Peyer's patch (tissue), 4 donors: Measurements from ENCODE around the gene CPAMD8. TPM values are rescaled to one million over a fixed set of nuclear protein-coding genes. Genes with fewer than 3 reads are reported as not detected.

ENCODE experiments used
- DNase-seq, 3 donors: peaks; one replicate each; pipeline ENCODE4 v3.0.0-alpha.2; 2017 to 2019
- H3K27ac ChIP-seq, 4 donors: fragments of 200-600 bp; sonication (generic); one replicate each; pipeline ENCODE4 v1.5.1; 2016 to 2019
- H3K27me3 ChIP-seq, 2 donors: fragments of 200-600 bp; sonication (generic); one replicate each; pipeline ENCODE4 v1.5.1; 2019
- H3K36me3 ChIP-seq, 3 donors: fragments of 200-600 bp; sonication (generic); one replicate each; pipeline ENCODE4 v1.5.1; 2016 to 2019
- H3K4me1 ChIP-seq, 4 donors: fragments of 200-600 bp; sonication (generic); one replicate each; pipeline ENCODE4 v1.5.1; 2016 to 2019
- H3K4me3 ChIP-seq, 4 donors: fragments of 200-600 bp; sonication (generic); 1 replicate in 3 of 4; 2 replicates in 1 of 4; pipeline ENCODE4 v1.5.1; 2016 to 2019; ENCODE audit warnings: mild to moderate bottlenecking in 1 of 4
- H3K9me3 ChIP-seq, 4 donors: fragments of 200-600 bp; sonication (generic); one replicate each; pipeline ENCODE4 v1.5.1; 2016 to 2019; ENCODE audit warnings: mild to moderate bottlenecking in 1 of 4
- CTCF ChIP-seq, 6 experiments: fragments of 450-650 bp in 4 of 6; fragments of 200-600 bp in 2 of 6; sonication (generic) in 1 of 6; IDR thresholded peaks; one replicate each; pipeline ENCODE4 v1.5.1; 2017 to 2019; ENCODE audit warnings: antibody characterized with exemption in 6 of 6, mild to moderate bottlenecking in 3 of 6, moderate library complexity in 1 of 6
- POLR2A ChIP-seq, 2 donors: fragments of 450-650 bp; IDR thresholded peaks; one replicate each; pipeline ENCODE4 v1.5.1; 2017; ENCODE audit warnings: antibody characterized with exemption in 2 of 2, mild to moderate bottlenecking in 2 of 2, moderate library complexity in 2 of 2
- total RNA-seq, 4 donors: library from RNA; depleted of rRNA; stranded (reverse); fragments of >200 nt; gene quantifications; one replicate each; pipeline ENCODE4 v1.1.0, GENCODE V29; 2016

CPAMD8 gene
- total RNA-seq, 4 donors from 2014 or later = 2.6 to 10.7 (median 5.2) TPM

- no peak overlapping the region for H3K4me3 ChIP-seq
- no peaks in the 10 kb centered on the region for H3K4me1 ChIP-seq
- no peak for DNase-seq
- TF ChIP-seq CTCF (IDR thresholded peaks at IDR 0.05) = no peak
- TF ChIP-seq POLR2A (IDR thresholded peaks at IDR 0.05) = no peak
- H3K27ac ChIP-seq = no peak overlapping the region
- H3K36me3 ChIP-seq = no peaks in the 10 kb centered on the region
- no peaks in the 10 kb centered on the region for H3K9me3 ChIP-seq
- H3K27me3 ChIP-seq = no peaks in the 10 kb centered on the region
Observed at GRCh38 chr19:16957855-16958254, 68.8 kb downstream of the CPAMD8 start.

GRCh38 chr19:16957151-16957701 is 69.4 kb downstream of the CPAMD8 start:
- DNase-seq = peak in 1 of 3 donors; percentile 15
- Histone ChIP-seq H3K4me1 (no peaks in the 10 kb centered on the region), H3K27ac (no peak overlapping the region), H3K27me3 (no peaks in the 10 kb centered on the region), H3K4me3 (no peak overlapping the region), H3K9me3 (no peaks in the 10 kb centered on the region), H3K36me3 (no peaks in the 10 kb centered on the region)
- no peak for TF ChIP-seq CTCF (IDR thresholded peaks at IDR 0.05)
- TF ChIP-seq POLR2A (IDR thresholded peaks at IDR 0.05) = no peak

- TF ChIP-seq CTCF (IDR thresholded peaks at IDR 0.05) = no peak
- DNase-seq = no peak
- Histone ChIP-seq H3K36me3 (no peaks in the 10 kb centered on the region), H3K4me1 (no peaks in the 10 kb centered on the region), H3K27me3 (no peaks in the 10 kb centered on the region), H3K27ac (no peak overlapping the region), H3K4me3 (no peak overlapping the region), H3K9me3 (no peaks in the 10 kb centered on the region)
Observed at GRCh38 chr19:16955161-16955560, 71.4 kb downstream of the CPAMD8 start.

- Histone ChIP-seq H3K4me1 (no peaks in the 10 kb centered on the region), H3K36me3 (no peaks in the 10 kb centered on the region), H3K4me3 (no peak overlapping the region), H3K27ac (no peak overlapping the region), H3K9me3 (no peaks in the 10 kb centered on the region), H3K27me3 (no peaks in the 10 kb centered on the region)
- no peak for TF ChIP-seq POLR2A (IDR thresholded peaks at IDR 0.05)
- DNase-seq = no peak
Observed at GRCh38 chr19:16952046-16952445, 74.6 kb downstream of the CPAMD8 start.

- Histone ChIP-seq H3K9me3 (no peaks in the 10 kb centered on the region), H3K4me1 (no peaks in the 10 kb centered on the region), H3K27me3 (no peaks in the 10 kb centered on the region), H3K27ac (no peak overlapping the region), H3K4me3 (no peak overlapping the region), H3K36me3 (no peaks in the 10 kb centered on the region)
- no peak for DNase-seq
- TF ChIP-seq CTCF (IDR thresholded peaks at IDR 0.05) (no peak), POLR2A (IDR thresholded peaks at IDR 0.05) (no peak)
Observed at GRCh38 chr19:16951529-16951928, 75.1 kb downstream of the CPAMD8 start.

GRCh38 chr19:16949496-16950023 is 77.0 kb downstream of the CPAMD8 start:
- Histone ChIP-seq H3K4me1 (no peaks in the 10 kb centered on the region), H3K27me3 (no peaks in the 10 kb centered on the region), H3K4me3 (no peak overlapping the region), H3K9me3 (no peaks in the 10 kb centered on the region), H3K36me3 (no peaks in the 10 kb centered on the region), H3K27ac (no peak overlapping the region)
- TF ChIP-seq CTCF (IDR thresholded peaks at IDR 0.05) (no peak), POLR2A (IDR thresholded peaks at IDR 0.05) (no peak)
- DNase-seq = no peak
